HepG2 (cell line): ENCODE results near the gene CAPS. TPM values are rescaled to one million over a fixed set of nuclear protein-coding genes. Genes with fewer than 3 reads are reported as not detected.

Experiments
- CEBPG ChIP-seq: IDR thresholded peaks from 2 replicates; pipeline ENCODE4 v1.6.1; 2016
- FIP1L1 ChIP-seq: fragments of 200-400 bp; formaldehyde crosslinking; IDR thresholded peaks from 2 replicates; pipeline ENCODE4 v1.6.1; 2018; ENCODE audit warnings: low read depth, mild to moderate bottlenecking, low read length, moderate library complexity, borderline replicate concordance; ENCODE audit not compliant: insufficient read depth
- KDM1A ChIP-seq: IDR thresholded peaks from 2 replicates; pipeline ENCODE4 v1.6.1; 2016; ENCODE audit warnings: missing compliant biosample characterization
- KDM2A ChIP-seq: sonication (generic); formaldehyde crosslinking; IDR thresholded peaks from 2 replicates; pipeline ENCODE4 v1.4.0; 2020; ENCODE audit warnings: low read depth, missing genetic modification reagents, borderline replicate concordance
- MAF1 ChIP-seq: sonication (generic); formaldehyde crosslinking; IDR thresholded peaks from 2 replicates; pipeline ENCODE4 v1.5.0; 2020; ENCODE audit warnings: missing genetic modification reagents, borderline replicate concordance
- MTA1 ChIP-seq: sonication (generic); formaldehyde crosslinking; IDR thresholded peaks from 2 replicates; pipeline ENCODE4 v1.4.0; 2020; ENCODE audit warnings: missing genetic modification reagents, mild to moderate bottlenecking, borderline replicate concordance
- NFE2 ChIP-seq: sonication (generic); formaldehyde crosslinking; IDR thresholded peaks from 2 replicates; pipeline ENCODE4 v1.4.0; 2020; ENCODE audit warnings: missing genetic modification reagents
- RBFOX2 ChIP-seq: fragments of 200-400 bp; formaldehyde crosslinking; IDR thresholded peaks from 2 replicates; pipeline ENCODE4 v1.6.1; 2017; ENCODE audit warnings: low read depth, mild to moderate bottlenecking, low read length
- TAF15 ChIP-seq: fragments of 200-400 bp; formaldehyde crosslinking; IDR thresholded peaks from one replicate; pipeline ENCODE4 v1.6.1; 2018; ENCODE audit warnings: mild to moderate bottlenecking, low read depth, low read length; ENCODE audit not compliant: poor library complexity, severe bottlenecking
- TBX2 ChIP-seq: sonication (generic); formaldehyde crosslinking; IDR thresholded peaks from 2 replicates; pipeline ENCODE4 v1.5.0; 2020; ENCODE audit warnings: missing genetic modification reagents, mild to moderate bottlenecking, borderline replicate concordance
- XRCC5 ChIP-seq: fragments of 200-400 bp; formaldehyde crosslinking; optimal IDR thresholded peaks from 2 replicates; pipeline ENCODE3; 2017; ENCODE audit warnings: mild to moderate bottlenecking, low read length
- ZNF292 ChIP-seq: sonication (generic); formaldehyde crosslinking; IDR thresholded peaks from 2 replicates; pipeline ENCODE4 v1.8.1; 2022; ENCODE audit warnings: mild to moderate bottlenecking, low read depth, missing genetic modification reagents, borderline replicate concordance
- ZNF460 ChIP-seq: sonication (generic); formaldehyde crosslinking; IDR thresholded peaks from 2 replicates; pipeline ENCODE4 v1.5.1; 2020; ENCODE audit warnings: missing genetic modification reagents, mild to moderate bottlenecking, borderline replicate concordance
- ZNF484 ChIP-seq: sonication (generic); formaldehyde crosslinking; IDR thresholded peaks from 2 replicates; pipeline ENCODE4 v1.5.1; 2020; ENCODE audit warnings: mild to moderate bottlenecking, low read depth, missing genetic modification reagents, borderline replicate concordance
- ZNF577 ChIP-seq: sonication (generic); formaldehyde crosslinking; IDR thresholded peaks from 2 replicates; pipeline ENCODE4 v1.4.0; 2020; ENCODE audit warnings: mild to moderate bottlenecking, low read depth, missing genetic modification reagents, borderline replicate concordance
- polyA plus RNA-seq, 8 experiments: library from polyadenylated mRNA; depleted of rRNA in 3 of 8; stranded (reverse) in 7 of 8; unstranded in 1 of 8; fragments of >200 nt; fragmentation: Illumina TruSeq in 4 of 8; extraction: Trizol in 4 of 8; gene quantifications; 2 replicates each; pipeline versions ENCODE4 v1.2.1 to v1.2.3, GENCODE V29; 2011 to 2016; ENCODE audit warnings: low read depth in 4 of 8, missing spikeins in 1 of 8, mixed read lengths in 1 of 8; ENCODE audit not compliant: insufficient read depth in 1 of 8
- total RNA-seq, 5 experiments: library from RNA; depleted of rRNA; stranded (reverse); fragments of >200 nt; fragmentation: Illumina TruSeq; extraction: Trizol; gene quantifications; 2 replicates each; pipeline ENCODE4 v1.2.3, GENCODE V29; 2016; ENCODE audit warnings: low read depth in 1 of 5
- TF ChIP-seq, protein P1 (sequence below): sonication (generic); formaldehyde crosslinking; IDR thresholded peaks from 2 replicates; pipeline ENCODE4 v1.4.0; 2020; ENCODE audit warnings: mild to moderate bottlenecking, missing genetic modification reagents
- TF ChIP-seq, protein P2 (sequence below): sonication (generic); formaldehyde crosslinking; IDR thresholded peaks from 2 replicates; pipeline ENCODE4 v1.4.0; 2020; ENCODE audit warnings: missing genetic modification reagents
- TF ChIP-seq, protein P3 (sequence below): sonication (generic); formaldehyde crosslinking; IDR thresholded peaks from 2 replicates; pipeline ENCODE4 v1.5.0; 2020; ENCODE audit warnings: mild to moderate bottlenecking, missing genetic modification reagents, borderline replicate concordance

CAPS gene
- total and polyA plus RNA-seq, 2 of the 13 experiments (the other 11 are each of a cell fraction or from before 2014, with no cell fraction given): 3.1 TPM

DNA sequence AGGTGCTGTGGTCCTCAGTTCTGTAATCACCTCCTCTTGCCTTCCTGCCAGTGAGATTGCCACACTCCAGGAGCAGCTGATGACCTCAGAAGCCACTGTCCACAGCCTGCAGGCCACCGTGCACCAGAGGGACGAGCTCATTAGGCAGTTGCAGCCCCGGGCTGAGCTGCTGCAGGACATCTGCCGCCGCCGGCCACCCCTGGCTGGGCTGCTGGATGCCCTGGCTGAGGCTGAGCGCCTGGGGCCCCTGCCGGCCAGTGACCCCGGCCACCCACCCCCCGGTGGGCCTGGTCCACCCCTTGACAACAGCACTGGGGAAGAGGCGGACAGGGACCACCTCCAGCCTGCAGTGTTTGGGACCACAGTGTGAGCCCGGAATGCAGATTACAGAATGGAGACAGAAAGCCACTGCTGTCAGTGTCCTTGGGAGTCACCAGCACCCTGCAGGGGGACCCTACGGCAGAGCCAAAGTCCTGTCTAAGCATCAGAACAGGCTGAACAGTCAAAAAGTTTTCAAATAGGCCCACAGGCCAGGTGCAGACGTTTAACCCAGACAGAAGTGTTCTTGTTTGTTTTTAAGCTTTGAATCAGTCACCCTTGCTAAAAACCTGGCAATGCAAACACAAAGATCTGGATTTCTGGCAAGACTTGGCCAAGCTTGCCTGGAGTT, 5.1 kb upstream of the CAPS start (continued):
- TF ChIP-seq, protein P1, sequence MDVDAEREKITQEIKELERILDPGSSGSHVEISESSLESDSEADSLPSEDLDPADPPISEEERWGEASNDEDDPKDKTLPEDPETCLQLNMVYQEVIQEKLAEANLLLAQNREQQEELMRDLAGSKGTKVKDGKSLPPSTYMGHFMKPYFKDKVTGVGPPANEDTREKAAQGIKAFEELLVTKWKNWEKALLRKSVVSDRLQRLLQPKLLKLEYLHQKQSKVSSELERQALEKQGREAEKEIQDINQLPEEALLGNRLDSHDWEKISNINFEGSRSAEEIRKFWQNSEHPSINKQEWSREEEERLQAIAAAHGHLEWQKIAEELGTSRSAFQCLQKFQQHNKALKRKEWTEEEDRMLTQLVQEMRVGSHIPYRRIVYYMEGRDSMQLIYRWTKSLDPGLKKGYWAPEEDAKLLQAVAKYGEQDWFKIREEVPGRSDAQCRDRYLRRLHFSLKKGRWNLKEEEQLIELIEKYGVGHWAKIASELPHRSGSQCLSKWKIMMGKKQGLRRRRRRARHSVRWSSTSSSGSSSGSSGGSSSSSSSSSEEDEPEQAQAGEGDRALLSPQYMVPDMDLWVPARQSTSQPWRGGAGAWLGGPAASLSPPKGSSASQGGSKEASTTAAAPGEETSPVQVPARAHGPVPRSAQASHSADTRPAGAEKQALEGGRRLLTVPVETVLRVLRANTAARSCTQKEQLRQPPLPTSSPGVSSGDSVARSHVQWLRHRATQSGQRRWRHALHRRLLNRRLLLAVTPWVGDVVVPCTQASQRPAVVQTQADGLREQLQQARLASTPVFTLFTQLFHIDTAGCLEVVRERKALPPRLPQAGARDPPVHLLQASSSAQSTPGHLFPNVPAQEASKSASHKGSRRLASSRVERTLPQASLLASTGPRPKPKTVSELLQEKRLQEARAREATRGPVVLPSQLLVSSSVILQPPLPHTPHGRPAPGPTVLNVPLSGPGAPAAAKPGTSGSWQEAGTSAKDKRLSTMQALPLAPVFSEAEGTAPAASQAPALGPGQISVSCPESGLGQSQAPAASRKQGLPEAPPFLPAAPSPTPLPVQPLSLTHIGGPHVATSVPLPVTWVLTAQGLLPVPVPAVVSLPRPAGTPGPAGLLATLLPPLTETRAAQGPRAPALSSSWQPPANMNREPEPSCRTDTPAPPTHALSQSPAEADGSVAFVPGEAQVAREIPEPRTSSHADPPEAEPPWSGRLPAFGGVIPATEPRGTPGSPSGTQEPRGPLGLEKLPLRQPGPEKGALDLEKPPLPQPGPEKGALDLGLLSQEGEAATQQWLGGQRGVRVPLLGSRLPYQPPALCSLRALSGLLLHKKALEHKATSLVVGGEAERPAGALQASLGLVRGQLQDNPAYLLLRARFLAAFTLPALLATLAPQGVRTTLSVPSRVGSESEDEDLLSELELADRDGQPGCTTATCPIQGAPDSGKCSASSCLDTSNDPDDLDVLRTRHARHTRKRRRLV (CRISPR knock-in tag): peak; percentile 37; the same call in 1 of the 2 replicates
- TF ChIP-seq NFE2 (CRISPR knock-in tag) (no peak), XRCC5 (peak; percentile 41), TBX2 (peak; percentile 67; the same call in 1 of the 2 replicates), KDM1A (0 out of 2 replicates have a peak, but pooled peaks have one; percentile 23), CEBPG (CRISPR knock-in tag) (peak; percentile 83), FIP1L1 (no peak), RBFOX2 (peak; percentile 86), MTA1 (peak; percentile 67; the same call in 1 of the 2 replicates), ZNF484 (CRISPR knock-in tag) (no peak), MAF1 (CRISPR knock-in tag) (0 out of 2 replicates have a peak, but pooled peaks have one; percentile 57), TAF15 (no peak), KDM2A (CRISPR knock-in tag) (no peak), ZNF292 (CRISPR knock-in tag) (peak; percentile 83; the same call in 1 of the 2 replicates), ZNF577 (CRISPR knock-in tag) (no peak), ZNF460 (no peak)
- TF ChIP-seq, protein P2, sequence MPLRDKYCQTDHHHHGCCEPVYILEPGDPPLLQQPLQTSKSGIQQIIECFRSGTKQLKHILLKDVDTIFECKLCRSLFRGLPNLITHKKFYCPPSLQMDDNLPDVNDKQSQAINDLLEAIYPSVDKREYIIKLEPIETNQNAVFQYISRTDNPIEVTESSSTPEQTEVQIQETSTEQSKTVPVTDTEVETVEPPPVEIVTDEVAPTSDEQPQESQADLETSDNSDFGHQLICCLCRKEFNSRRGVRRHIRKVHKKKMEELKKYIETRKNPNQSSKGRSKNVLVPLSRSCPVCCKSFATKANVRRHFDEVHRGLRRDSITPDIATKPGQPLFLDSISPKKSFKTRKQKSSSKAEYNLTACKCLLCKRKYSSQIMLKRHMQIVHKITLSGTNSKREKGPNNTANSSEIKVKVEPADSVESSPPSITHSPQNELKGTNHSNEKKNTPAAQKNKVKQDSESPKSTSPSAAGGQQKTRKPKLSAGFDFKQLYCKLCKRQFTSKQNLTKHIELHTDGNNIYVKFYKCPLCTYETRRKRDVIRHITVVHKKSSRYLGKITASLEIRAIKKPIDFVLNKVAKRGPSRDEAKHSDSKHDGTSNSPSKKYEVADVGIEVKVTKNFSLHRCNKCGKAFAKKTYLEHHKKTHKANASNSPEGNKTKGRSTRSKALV: 0 out of 2 replicates have a peak, but pooled peaks have one; percentile 34
- TF ChIP-seq, protein P3, sequence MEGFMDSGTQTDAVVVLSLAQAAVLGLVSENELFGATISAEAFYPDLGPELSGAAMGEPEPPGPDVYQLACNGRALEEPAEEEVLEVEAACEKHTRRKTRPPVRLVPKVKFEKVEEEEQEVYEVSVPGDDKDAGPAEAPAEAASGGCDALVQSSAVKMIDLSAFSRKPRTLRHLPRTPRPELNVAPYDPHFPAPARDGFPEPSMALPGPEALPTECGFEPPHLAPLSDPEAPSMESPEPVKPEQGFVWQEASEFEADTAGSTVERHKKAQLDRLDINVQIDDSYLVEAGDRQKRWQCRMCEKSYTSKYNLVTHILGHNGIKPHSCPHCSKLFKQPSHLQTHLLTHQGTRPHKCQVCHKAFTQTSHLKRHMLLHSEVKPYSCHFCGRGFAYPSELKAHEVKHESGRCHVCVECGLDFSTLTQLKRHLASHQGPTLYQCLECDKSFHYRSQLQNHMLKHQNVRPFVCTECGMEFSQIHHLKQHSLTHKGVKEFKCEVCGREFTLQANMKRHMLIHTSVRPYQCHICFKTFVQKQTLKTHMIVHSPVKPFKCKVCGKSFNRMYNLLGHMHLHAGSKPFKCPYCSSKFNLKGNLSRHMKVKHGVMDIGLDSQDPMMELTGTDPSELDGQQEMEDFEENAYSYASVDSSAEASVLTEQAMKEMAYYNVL: peak; percentile 66; the same call in 1 of the 2 replicates
